A549 (cell line): ENCODE results near the gene CCNJ. TPM values are rescaled to one million over a fixed set of nuclear protein-coding genes. Genes with fewer than 3 reads are reported as not detected.

ENCODE experiments used
- ATAC-seq, 2 experiments: fragments of 200-7000 bp in 1 of 2; fragments of >200 bp in 1 of 2; cut with Nextera tagmentation in 1 of 2; cut with Tn5 transposase in 1 of 2; 3 replicates each; pipeline versions ENCODE4 v1.8.0 to v1.9.1; 2018 to 2020; ENCODE audit warnings: mild to moderate bottlenecking in 1 of 2, moderate library complexity in 1 of 2
- CTCF ChIA-PET: fragments of 300-600 bp; sonication (Branson Sonifier 250); formaldehyde crosslinking; extraction: SDS; loops from one replicate; lab custom pipeline; 2021; ENCODE audit warnings: antibody characterized with exemption, inconsistent platforms; lab: Yijun Ruan, JAX
- POLR2A ChIA-PET: fragments of 350-600 bp; formaldehyde crosslinking; extraction: SDS; loops from one replicate; lab custom pipeline; 2021; ENCODE audit warnings: antibody characterized with exemption, inconsistent platforms; lab: Yijun Ruan, JAX
- DNase-seq, 2 experiments: peaks; one replicate each; pipeline versions ENCODE4 v3.0.0 to v3.0.0-alpha.2; 2011 to 2016; ENCODE audit warnings: low read depth in 1 of 2, low spot score in 1 of 2
- FAIRE-seq: peaks from 2 replicates; lab custom pipeline; 2011; peaks lifted over from hg19 to GRCh38; lab: Jason Lieb, UNC
- H3K27ac ChIP-seq, 2 experiments: fragments of >200 bp; sonication (Bioruptor Twin); formaldehyde crosslinking; 3 replicates each; pipeline ENCODE4 v1.5.1; 2016 to 2017
- H3K4me1 ChIP-seq: fragments of >200 bp; sonication (Bioruptor Twin); formaldehyde crosslinking; 3 replicates; pipeline ENCODE4 v1.6.1; 2016
- H3K4me2 ChIP-seq: fragments of >200 bp; sonication (Bioruptor Twin); formaldehyde crosslinking; 3 replicates; pipeline ENCODE4 v1.6.1; 2016
- H3K4me3 ChIP-seq: fragments of >200 bp; sonication (Bioruptor Twin); formaldehyde crosslinking; 3 replicates; pipeline ENCODE4 v1.5.1; 2016
- H3K9me3 ChIP-seq: fragments of >200 bp; sonication (Bioruptor Twin); formaldehyde crosslinking; 3 replicates; pipeline ENCODE4 v1.6.1; 2016
- CBX8 ChIP-seq: fragments of 200-600 bp; sonication (generic); IDR thresholded peaks from 2 replicates; pipeline ENCODE4 v1.6.1; 2016
- E2F6 ChIP-seq: IDR thresholded peaks from 2 replicates; pipeline ENCODE4 v1.6.1; 2012; ENCODE audit warnings: low read depth, borderline replicate concordance
- EHMT2 ChIP-seq: fragments of 200-600 bp; sonication (generic); IDR thresholded peaks from 2 replicates; pipeline ENCODE4 v1.6.1; 2016; ENCODE audit warnings: antibody characterized with exemption, low read depth, mild to moderate bottlenecking, moderate library complexity
- ESRRA ChIP-seq: fragments of 150-350 bp; IDR thresholded peaks from 2 replicates; pipeline ENCODE4 v1.6.1; 2014; ENCODE audit warnings: mild to moderate bottlenecking, low read length, borderline replicate concordance
- FOSB ChIP-seq: fragments of 250-450 bp; sonication (Bioruptor Pico); IDR thresholded peaks from 2 replicates; pipeline ENCODE4 v1.5.0; 2020; ENCODE audit warnings: mild to moderate bottlenecking, moderate library complexity
- HDAC2 ChIP-seq: fragments of 200-600 bp; sonication (generic); IDR thresholded peaks from 2 replicates; pipeline ENCODE4 v1.6.1; 2016
- KDM1A ChIP-seq: fragments of 200-600 bp; sonication (generic); IDR thresholded peaks from 2 replicates; pipeline ENCODE4 v1.6.1; 2016; ENCODE audit warnings: low read depth, mild to moderate bottlenecking
- MAFK ChIP-seq: fragments of 450-650 bp; IDR thresholded peaks from 2 replicates; pipeline ENCODE4 v1.6.1; 2014; ENCODE audit not compliant: partially characterized antibody
- MAX ChIP-seq: IDR thresholded peaks from 2 replicates; pipeline ENCODE4 v1.6.1; 2012
- MAZ ChIP-seq: fragments of 150-350 bp; IDR thresholded peaks from 2 replicates; pipeline ENCODE4 v1.6.1; 2014; ENCODE audit warnings: antibody characterized with exemption, low read depth, low read length, borderline replicate concordance
- MYC ChIP-seq: IDR thresholded peaks from 2 replicates; pipeline ENCODE4 v1.6.1; 2012; ENCODE audit warnings: mild to moderate bottlenecking, inconsistent platforms, low read length, improper control_type of control experiment, borderline replicate concordance
- NFE2L2 ChIP-seq: fragments of 150-350 bp; conservative IDR thresholded peaks from 2 replicates; pipeline ENCODE4 v1.6.1; 2014; ENCODE audit warnings: low read length
- NR3C1 ChIP-seq: fragments of >200 bp; sonication (Bioruptor Twin); formaldehyde crosslinking; IDR thresholded peaks from 3 replicates; pipeline ENCODE4 v1.6.1; 2017
- PHF8 ChIP-seq: fragments of 200-600 bp; sonication (generic); IDR thresholded peaks from 2 replicates; pipeline ENCODE4 v1.6.1; 2016; ENCODE audit warnings: low read depth, mild to moderate bottlenecking, antibody characterized with exemption, moderate library complexity, borderline replicate concordance
- POLR2A ChIP-seq: IDR thresholded peaks from 2 replicates; pipeline ENCODE4 v1.6.1; 2012; ENCODE audit warnings: mild to moderate bottlenecking, low read length
- POLR2AphosphoS2 ChIP-seq: conservative IDR thresholded peaks from 2 replicates; pipeline ENCODE4 v1.6.1; 2012; ENCODE audit warnings: low read length, improper control_type of control experiment, inconsistent platforms
- REST ChIP-seq: fragments of 200-600 bp; sonication (generic); IDR thresholded peaks from 2 replicates; pipeline ENCODE4 v1.6.1; 2016; ENCODE audit warnings: antibody characterized with exemption, mild to moderate bottlenecking, moderate library complexity
- RFX5 ChIP-seq: fragments of 450-650 bp; IDR thresholded peaks from 2 replicates; pipeline ENCODE4 v1.7.1; 2014; ENCODE audit warnings: antibody characterized with exemption, mild to moderate bottlenecking, moderate library complexity
- TFCP2L1 ChIP-seq: fragments of 250-450 bp; sonication (Bioruptor Pico); IDR thresholded peaks from 2 replicates; pipeline ENCODE4 v1.5.0; 2021; ENCODE audit warnings: mild to moderate bottlenecking
- TP53 ChIP-seq: fragments of 250-450 bp; sonication (Bioruptor Pico); IDR thresholded peaks from 2 replicates; pipeline ENCODE4 v1.5.0; 2021; ENCODE audit warnings: mild to moderate bottlenecking, moderate library complexity
- USF2 ChIP-seq: fragments of 450-650 bp; IDR thresholded peaks from 2 replicates; pipeline ENCODE4 v1.6.1; 2014; ENCODE audit warnings: antibody characterized with exemption
- ZC3H11A ChIP-seq: fragments of 450-650 bp; IDR thresholded peaks from 2 replicates; pipeline ENCODE4 v1.6.1; 2014; ENCODE audit warnings: antibody characterized with exemption, mild to moderate bottlenecking
- ZNF302 ChIP-seq: fragments of 250-450 bp; sonication (Bioruptor Pico); IDR thresholded peaks from 2 replicates; pipeline ENCODE4 v1.9.0; 2021; ENCODE audit warnings: inconsistent platforms, mild to moderate bottlenecking, moderate library complexity
- ZSCAN20 ChIP-seq: fragments of 250-450 bp; sonication (Bioruptor Pico); IDR thresholded peaks from 2 replicates; pipeline ENCODE4 v1.8.0; 2022; ENCODE audit warnings: mild to moderate bottlenecking, moderate library complexity
- WGBS: methylation state at CpG from one replicate; pipeline ENCODE4 v1.1.6; 2017; ENCODE audit errors: missing lambda C conversion rate; 5-methylcytosine and 5-hydroxymethylcytosine counted together
- polyA plus RNA-seq, 4 experiments: library from polyadenylated mRNA; depleted of rRNA in 3 of 4; stranded (reverse); fragments of >200 nt; fragmentation: RNase III in 1 of 4; extraction: RNeasy Plus Mini Kit Qiagen cat#74134 plus additional on column Dnase treatment in 1 of 4; gene quantifications; 2 replicates in 3 of 4; 3 replicates in 1 of 4; pipeline ENCODE4 v1.2.3, GENCODE V29; 2011 to 2017
- TF ChIP-seq, protein P1 (sequence below): fragments of 250-450 bp; sonication (Bioruptor Pico); IDR thresholded peaks from 2 replicates; pipeline ENCODE4 v1.5.0; 2020; ENCODE audit warnings: low read depth, mild to moderate bottlenecking, moderate library complexity
- TF ChIP-seq, protein P2 (sequence below): fragments of >200 bp; sonication (Bioruptor Twin); formaldehyde crosslinking; IDR thresholded peaks from 2 replicates; pipeline ENCODE4 v1.6.1; 2016

The CCNJ gene
- polyA plus RNA-seq, 2 of the 4 experiments (the other 2 are of a cell fraction) = 6.5 to 12.0 TPM

DNA sequence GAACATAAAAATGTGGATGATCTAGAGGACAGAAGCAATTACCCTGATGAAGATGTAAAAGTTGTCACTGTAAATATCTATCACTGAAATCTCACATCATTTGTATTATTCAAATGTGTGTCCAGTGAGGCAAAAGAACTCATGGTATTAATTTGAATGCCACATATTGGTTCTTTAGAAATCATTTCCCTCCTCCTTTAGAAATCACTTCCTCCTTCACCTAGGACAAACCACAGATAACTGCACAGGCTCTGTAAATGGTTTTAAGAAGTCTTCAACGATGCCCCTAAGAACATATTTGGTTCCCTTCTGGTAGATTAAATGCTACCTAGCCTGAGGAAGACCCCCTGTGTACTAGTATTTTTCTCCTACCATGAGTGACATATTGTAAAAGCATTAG, 53.6 kb downstream of the CCNJ start:
- 0% methylated on average over 1 of the region's 1 CpG for WGBS
- no peak overlapping the region for H3K27ac ChIP-seq
- FAIRE-seq (no peak), ATAC-seq (no peak), DNase-seq (no peak)
- no peak for TF ChIP-seq MYC
- no peak for TF ChIP-seq ZSCAN20 (CRISPR knock-in tag)
- no peak for TF ChIP-seq REST
- TF ChIP-seq ZNF302 (CRISPR knock-in tag) = no peak
- TF ChIP-seq POLR2A = no peak
- no peak for TF ChIP-seq MAFK
- no peak for TF ChIP-seq MAZ
- no peak for TF ChIP-seq KDM1A
- TF ChIP-seq PHF8 = no peak
- TF ChIP-seq TFCP2L1 (CRISPR knock-in tag) = no peak
- POLR2A ChIA-PET = no interaction called here
- H3K4me2 ChIP-seq = no peak overlapping the region
- no peaks in the 10 kb centered on the region for H3K4me1 ChIP-seq
- no peaks in the 10 kb centered on the region for H3K9me3 ChIP-seq
- no peak overlapping the region for H3K4me3 ChIP-seq
- CTCF ChIA-PET = no interaction called here

DNA sequence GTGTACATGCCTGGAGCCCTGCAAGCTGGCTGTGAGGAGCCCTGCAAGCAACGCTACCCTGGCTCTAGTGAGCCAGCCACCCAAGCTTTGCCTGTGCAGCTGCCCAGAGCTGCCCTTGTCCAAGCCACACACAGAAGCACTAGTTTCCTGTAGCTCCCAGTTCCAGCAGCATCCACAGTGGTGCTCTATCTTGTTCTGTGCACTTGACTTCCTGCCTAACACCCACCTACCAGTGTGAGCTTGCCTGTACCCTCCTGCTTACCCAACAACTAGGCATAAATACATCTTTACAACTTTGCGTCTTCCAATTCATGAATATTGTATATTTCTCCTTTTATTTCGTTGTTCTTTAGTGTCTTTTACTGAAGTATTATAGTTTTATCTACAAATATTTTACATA, 54.5 kb downstream of the CCNJ start:
- no peaks in the 10 kb centered on the region for H3K4me1 ChIP-seq
- DNase-seq = no peak
- POLR2A ChIA-PET = interaction anchor here (1.0 kb wide), 1 partner anchor 8 kb away, joined by 3 read pairs; no protein-coding TSS in a partner anchor
- no peaks in the 10 kb centered on the region for H3K9me3 ChIP-seq
- no peak overlapping the region for H3K4me2 ChIP-seq
- FAIRE-seq = no peak
- CTCF ChIA-PET = no interaction called here
- TF ChIP-seq RFX5 (no peak), ESRRA (no peak), POLR2A (no peak), ZNF302 (CRISPR knock-in tag) (no peak), EHMT2 (no peak), TP53 (CRISPR knock-in tag) (no peak), E2F6 (no peak), NFE2L2 (no peak), CBX8 (no peak), NR3C1 (no peak), FOSB (CRISPR knock-in tag) (no peak), POLR2AphosphoS2 (no peak)
- TF ChIP-seq, protein P1, sequence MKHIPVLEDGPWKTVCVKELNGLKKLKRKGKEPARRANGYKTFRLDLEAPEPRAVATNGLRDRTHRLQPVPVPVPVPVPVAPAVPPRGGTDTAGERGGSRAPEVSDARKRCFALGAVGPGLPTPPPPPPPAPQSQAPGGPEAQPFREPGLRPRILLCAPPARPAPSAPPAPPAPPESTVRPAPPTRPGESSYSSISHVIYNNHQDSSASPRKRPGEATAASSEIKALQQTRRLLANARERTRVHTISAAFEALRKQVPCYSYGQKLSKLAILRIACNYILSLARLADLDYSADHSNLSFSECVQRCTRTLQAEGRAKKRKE = no peak
- 42% methylated on average over 3 of the region's 3 CpGs for WGBS
- no peak overlapping the region for H3K4me3 ChIP-seq
- peak in 1 of 2 experiments; percentile 40; a peak in 3 of 6 replicates for ATAC-seq
- no peak overlapping the region for H3K27ac ChIP-seq

DNA sequence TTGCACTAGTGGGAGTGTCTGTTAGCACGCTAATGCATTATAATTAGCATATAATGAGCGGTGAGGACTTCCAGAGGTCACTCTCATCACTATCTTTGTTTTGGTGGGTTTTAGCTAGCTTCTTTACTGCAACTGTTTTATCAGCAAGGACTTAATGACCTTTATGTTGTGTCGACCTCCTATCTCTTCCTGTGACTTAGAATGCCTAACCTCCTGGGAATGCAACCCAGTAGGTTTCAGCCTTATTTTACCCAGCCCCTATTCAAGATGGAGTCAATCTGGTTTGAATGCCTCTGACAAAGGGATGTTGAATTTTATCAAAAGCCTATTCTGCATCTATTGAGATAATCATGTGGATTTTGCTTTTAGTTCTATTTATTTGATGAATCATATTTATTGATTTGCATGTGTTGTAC, 64.2 kb downstream of the CCNJ start:
- FAIRE-seq (no peak), DNase-seq (no peak), ATAC-seq (no peak)
- CTCF ChIA-PET = interaction anchor here (0.7 to 1.7 kb wide), 4 partner anchors 8 to 91 kb away, joined by 3 read pairs; no protein-coding TSS in a partner anchor
- POLR2A ChIA-PET = interaction anchor here (1.2 kb wide), 1 partner anchor 18 kb away, joined by 5 read pairs; no protein-coding TSS in a partner anchor
- no peaks in the 10 kb centered on the region for H3K9me3 ChIP-seq
- WGBS = 0% methylated on average over 3 of the region's 3 CpGs
- H3K4me3 ChIP-seq = no peak overlapping the region
- H3K27ac ChIP-seq = no peak overlapping the region
- H3K4me2 ChIP-seq = no peak overlapping the region
- H3K4me1 ChIP-seq = no peaks in the 10 kb centered on the region
- TF ChIP-seq, protein P2, sequence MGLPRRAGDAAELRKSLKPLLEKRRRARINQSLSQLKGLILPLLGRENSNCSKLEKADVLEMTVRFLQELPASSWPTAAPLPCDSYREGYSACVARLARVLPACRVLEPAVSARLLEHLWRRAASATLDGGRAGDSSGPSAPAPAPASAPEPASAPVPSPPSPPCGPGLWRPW = no peak
- TF ChIP-seq MAX = no peak
- no peak for TF ChIP-seq USF2
- no peak for TF ChIP-seq NR3C1
- TF ChIP-seq ZNF302 (CRISPR knock-in tag) = no peak
- no peak for TF ChIP-seq POLR2A
- TF ChIP-seq REST = no peak
- TF ChIP-seq ZC3H11A = no peak
- TF ChIP-seq HDAC2 = no peak
